ENCODE measurements around the gene ANO1.
A peak's percentile ranks its signal among the peaks of the same experiment; 100 is the strongest.

The ANO1 gene

DNA sequence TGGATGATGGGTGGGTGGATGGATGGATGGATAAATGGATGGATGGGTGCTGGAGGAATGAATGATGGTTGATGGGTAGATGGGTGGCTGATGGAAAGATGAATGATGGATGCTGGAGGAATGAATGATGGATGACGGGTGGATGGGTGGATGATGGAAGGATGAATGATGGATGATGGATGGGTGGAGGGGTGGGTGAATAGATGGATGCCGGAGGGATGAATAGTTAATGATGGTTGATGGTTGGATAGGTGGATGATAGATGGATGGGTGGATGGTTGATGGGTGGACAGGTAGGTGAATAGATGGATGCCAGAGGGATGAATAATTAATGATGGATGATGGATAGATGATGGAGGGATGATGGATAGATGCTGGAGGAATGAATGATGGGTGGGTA lies 41.4 kb downstream of the ANO1 start:
- no peak for DNase-seq

DNA sequence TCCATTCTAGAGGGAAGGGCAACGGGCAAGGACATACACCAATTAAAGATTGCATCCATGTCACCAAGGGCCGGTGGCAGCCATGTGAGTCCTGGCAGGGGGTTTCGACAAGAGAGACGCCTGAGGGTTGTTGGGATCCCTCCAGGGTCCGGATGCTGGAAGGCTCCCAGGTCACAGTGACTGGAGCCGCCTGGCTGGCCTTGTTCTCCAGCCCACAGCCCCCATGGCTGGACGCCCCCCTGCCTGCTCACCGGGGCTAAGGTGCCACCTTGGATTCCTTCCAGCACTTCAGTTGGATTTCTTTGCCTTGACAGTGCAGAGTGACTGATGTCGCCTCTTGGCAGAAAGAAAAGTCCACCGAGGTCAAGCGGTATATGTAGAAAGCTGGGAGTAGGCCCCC lies 42.6 kb downstream of the ANO1 start:
- no peak for DNase-seq

GRCh38 chr11:70122490-70123198 lies 44.5 kb downstream of the ANO1 start:
- no peak for DNase-seq

DNA sequence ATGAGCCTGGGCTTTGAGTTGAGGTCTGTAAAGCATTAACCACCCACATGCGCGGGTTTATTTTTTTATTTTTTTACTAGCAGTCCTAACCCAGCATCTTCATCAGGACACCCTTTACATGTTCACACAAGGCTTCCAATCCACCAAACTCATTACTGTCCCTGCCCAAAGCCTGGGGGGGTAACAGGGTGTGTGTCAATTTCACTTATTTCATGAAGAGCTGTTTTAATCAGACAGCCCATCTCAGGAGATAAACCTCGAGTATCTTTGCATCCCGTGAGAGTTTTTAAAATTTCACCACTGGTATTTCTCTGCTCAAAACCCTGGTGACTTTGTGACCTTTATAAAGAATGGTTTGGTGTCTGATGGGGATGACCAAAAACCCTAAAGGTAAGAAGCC lies 45.6 kb downstream of the ANO1 start:
- DNase-seq: no peak

GRCh38 chr11:70124321-70125000 lies 46.3 kb downstream of the ANO1 start:
- DNase-seq: no peak

GRCh38 chr11:70126494-70126893 lies 48.4 kb downstream of the ANO1 start:
- no peak for DNase-seq

DNA sequence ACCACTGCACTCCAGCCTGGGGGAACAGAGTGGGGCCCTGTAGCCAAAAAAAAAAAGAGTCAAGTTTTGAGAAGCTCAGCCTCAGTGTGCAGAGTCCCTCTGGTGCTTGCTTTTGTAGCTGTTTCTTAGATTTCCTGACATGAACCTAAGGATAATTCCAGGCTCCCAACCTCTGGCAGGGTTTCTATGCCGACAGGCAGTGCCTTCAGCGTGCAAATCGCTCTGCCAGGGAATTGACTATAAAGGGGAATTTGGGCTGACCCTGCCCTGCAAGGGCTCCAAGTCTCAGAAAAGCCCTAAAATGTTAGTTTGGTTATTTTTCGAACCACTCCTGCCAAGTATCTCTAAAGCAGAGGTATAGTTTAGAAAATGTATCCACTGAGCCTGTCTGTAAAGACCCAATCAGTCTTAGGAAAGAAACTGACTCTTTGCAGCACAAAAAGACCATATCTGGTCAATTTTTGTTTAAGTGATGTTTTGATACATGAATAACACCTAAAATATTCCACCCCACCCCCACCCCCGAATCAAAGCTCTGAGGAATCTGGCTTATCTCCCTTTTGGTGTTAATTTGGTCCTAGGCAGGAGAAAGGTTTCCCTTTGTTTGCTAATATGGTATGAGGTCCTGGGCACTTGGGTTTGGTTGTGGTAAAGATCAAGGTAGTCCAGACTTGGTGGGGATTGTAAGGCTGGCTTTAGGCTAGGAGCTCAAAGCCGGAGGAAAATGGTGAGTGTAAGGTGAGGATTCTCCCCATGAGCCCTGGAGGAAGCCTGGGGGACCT lies 49.7 kb downstream of the ANO1 start:
- no peak for DNase-seq

DNA sequence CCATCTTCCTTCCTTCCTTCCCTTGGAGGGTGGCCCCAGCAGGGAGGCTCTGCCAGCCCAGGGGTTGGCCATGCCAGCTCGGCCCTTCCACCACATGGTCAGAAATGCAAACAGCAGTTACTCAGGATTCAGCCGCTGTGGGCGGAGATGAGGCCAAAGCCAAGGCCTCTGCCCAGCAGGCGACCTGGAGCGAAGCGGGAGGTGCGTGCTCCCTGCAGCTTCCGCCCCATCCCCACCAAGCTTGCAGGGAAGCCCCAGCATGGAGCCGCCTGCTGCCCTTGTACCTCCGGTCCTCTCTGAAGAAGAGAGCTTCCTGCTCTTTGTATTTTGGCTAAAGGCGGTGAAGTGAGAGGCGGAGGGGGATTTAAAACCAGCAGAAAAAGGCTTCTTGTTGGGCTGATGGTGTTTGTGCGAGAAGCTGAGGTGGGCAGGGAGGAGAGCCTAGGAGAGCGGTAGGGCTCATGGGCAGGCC lies 50.4 kb downstream of the ANO1 start:
- DNase-seq: no peak

DNA sequence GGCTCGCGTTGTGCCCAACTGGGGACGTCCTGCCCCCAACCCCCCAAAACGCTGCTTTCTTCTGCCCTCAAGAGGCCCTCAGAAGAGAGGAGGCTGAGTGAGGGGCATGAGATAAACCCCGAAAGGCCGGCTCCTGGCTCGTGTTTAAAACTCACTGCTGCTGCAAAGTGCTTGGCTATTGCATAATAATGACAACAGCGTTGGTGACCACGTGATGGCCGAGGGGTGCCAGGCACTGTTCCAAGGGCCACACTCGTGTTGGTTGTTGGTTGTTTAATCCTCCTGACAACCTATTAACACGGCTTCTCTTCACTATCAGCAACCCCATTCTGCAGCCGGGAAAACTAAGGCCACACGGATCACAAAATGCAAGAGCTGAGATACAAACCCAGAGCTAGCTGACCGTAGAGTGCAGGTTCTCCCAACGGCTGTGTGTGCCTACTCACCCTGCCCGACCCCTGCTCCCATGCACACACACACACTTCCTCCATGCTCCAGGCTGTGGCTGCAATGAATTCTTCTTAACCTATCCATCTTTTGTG lies 51.0 kb downstream of the ANO1 start:
- no peak for DNase-seq

DNA sequence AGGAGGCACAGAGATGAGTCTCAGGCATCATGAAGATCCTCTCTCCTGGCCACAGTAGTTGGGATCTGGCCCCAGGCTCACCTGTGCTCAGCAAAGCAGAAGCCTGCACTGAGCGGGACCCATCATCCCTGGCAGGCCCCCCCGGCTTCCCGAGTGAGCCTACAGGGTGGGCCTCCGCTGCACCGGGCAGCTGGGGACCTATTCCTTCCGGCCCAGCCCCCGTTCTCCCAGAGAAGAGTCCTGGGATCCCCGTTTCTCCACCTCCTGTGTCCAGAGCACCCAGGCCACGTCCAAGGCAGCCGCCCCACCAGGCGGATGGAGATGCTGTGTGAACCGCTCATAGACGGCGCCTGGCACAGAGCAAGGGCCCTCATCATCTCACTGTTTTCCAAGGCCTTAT lies 52.5 kb downstream of the ANO1 start:
- no peak for DNase-seq

GRCh38 chr11:70131606-70132190 lies 53.6 kb downstream of the ANO1 start:
- DNase-seq: no peak

GRCh38 chr11:70132641-70133040 lies 54.5 kb downstream of the ANO1 start:
- no peak for DNase-seq

DNA sequence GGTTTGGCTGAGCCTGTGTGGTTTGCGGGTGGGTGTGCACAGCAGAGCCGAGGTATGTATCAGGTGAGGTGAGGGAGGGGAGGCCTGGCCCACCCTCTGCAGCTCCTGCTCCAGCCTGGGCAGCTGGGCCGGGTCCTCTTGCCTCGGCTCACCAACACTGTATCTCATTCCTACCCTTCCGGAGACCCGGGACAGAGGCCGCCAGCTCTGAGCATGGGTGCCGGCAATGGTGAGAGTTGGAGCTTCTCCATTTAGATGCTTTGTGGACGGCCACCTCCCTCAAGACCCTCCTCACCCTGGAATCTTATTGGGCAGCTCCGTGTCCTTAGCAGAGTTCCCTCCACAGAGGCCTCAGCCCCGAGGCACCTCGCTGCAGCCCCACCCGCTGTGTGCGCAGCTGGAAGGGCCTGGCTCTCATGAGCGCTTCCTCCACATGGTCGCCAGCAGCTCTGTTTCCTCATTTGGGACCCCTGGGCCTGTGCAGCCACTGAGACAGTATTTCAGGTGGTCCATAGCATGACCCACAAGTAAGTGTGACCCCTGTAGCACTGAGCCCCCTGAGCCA lies 55.7 kb downstream of the ANO1 start:
- DNase-seq: no peak

- peak; percentile 92 for DNase-seq
Observed at GRCh38 chr11:70134490-70134889, 56.4 kb downstream of the ANO1 start.

- no peak for DNase-seq
Observed at GRCh38 chr11:70135142-70135541, 57.0 kb downstream of the ANO1 start.

DNA sequence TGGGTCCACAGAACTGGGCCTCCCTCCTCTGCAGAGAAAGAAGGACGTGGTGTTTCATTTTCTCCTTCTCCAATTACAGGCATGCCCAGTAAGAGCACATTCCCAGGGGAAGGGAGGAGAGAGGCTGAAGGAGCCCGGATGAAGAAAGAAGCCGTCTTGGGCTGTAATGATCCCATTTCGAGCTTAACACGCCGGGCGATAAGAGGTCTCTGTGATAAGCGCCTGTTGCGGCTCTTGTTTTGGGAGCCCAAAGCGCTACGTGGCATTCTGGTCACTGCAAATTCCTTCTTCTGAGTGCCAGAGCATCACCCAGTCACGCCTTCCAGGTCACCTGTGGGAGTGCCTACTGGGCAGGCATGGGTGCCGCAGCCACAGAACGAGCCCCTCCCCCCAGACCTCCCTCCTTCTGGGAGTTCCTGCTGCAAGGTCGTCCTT lies 57.5 kb downstream of the ANO1 start:
- DNase-seq: peak; percentile 80

DNA sequence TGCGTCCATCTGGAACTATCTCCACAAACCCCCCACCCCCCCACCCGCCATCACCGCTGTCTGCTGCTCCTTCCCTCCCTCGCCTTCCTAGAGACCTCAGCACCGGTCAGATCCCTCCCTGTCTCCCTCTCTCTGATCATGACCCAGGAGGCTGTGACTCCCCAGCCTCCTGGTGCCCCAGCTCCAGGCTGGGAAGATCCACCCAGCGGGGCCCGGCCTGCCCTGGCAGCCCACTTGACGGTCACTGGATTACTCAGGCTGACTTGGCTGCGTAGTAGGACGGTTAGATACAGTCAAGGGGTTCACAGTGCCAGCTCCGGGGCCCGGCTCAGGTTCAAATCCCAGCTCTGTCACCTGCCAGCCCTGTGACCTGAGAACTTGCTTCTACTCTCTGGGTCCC lies 59.3 kb downstream of the ANO1 start:
- no peak for DNase-seq

DNA sequence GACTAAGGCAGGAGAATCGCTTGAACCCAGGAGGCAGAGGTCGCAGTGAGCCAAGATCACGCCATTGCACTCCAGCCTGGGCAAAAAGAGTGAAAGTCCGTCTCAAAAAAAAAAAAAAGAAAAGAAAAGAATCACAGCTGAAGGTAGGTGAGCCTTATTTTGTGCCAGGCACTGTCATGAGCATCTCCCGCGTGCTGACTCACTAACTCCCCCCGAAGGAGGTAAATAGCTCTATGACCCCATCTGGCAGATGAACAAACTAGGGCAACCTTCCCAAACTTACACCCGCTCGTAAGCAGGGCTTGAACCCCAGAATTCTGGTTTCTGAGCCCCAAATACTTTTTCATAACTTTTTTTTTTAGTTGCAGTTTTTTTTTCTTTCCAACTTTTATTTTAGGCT lies 60.3 kb downstream of the ANO1 start:
- DNase-seq: no peak

GRCh38 chr11:70139785-70140410 lies 61.8 kb downstream of the ANO1 start:
- DNase-seq: no peak

DNA sequence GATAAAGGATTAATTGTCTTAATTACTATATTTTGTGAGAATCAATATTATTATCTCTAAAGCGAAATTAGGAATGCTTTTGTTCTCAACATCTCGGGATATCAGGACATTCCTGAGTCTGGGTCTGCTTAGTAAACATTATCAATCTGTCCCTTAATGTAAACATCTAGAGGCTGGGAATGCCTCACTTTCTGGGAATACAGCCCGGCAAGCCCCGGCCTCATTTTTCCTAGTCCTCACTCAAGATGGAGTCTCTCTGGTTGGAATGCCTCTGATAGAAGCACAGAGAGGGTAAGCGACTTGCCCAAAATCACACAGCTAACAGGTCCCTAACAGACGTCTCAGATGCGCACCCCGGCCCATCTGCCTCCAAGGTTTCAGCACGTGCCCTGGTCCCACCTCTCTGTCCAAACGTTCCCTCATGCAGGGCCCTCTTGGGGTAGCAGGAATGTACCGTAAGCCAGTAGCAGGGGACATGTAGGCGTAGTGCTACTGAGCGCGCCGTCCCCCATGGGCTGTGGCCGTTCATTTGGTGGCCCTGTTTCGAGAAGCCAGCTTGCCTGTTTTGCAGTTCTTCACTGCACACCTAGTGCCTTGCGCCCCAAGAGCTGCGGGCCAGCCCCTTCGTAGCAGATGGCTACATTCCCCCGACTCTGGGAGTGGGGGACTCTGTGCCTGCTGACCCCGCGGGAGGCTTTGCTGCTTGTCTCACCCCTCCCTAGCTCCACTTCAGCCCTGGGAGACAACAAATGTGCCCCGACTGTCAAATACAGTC lies 62.8 kb downstream of the ANO1 start:
- no peak for DNase-seq

- DNase-seq: peak; percentile 22
Observed at GRCh38 chr11:70141486-70142220, 63.5 kb downstream of the ANO1 start.

Measured in NCI-H1436 (cell line).